BLaER1 (cell line): ENCODE data around the gene KRTAP10-7.
"Not testable (repeated sequence)": the region's sequence is repeated elsewhere in the genome, so short reads cannot be mapped to it uniquely, and the experiment has no call there.

Source experiments
- H3K27ac ChIP-seq: shearing (Covaris generic); formaldehyde crosslinking; 2 replicates; pipeline ENCODE4 v1.8.1; 2022
- H3K27me3 ChIP-seq: shearing (Covaris generic); formaldehyde crosslinking; 2 replicates; pipeline ENCODE4 v1.8.1; 2022
- H3K36me3 ChIP-seq: shearing (Covaris generic); formaldehyde crosslinking; 2 replicates; pipeline ENCODE4 v1.8.1; 2022
- H3K4me1 ChIP-seq: shearing (Covaris generic); formaldehyde crosslinking; 2 replicates; pipeline ENCODE4 v1.8.1; 2022
- H3K4me2 ChIP-seq: shearing (Covaris generic); formaldehyde crosslinking; 2 replicates; pipeline ENCODE4 v1.8.1; 2022
- H3K4me3 ChIP-seq: shearing (Covaris generic); formaldehyde crosslinking; 2 replicates; pipeline ENCODE4 v1.8.1; 2022
- H3K9ac ChIP-seq: shearing (Covaris generic); formaldehyde crosslinking; 2 replicates; pipeline ENCODE4 v1.8.1; 2022
- H3K9me3 ChIP-seq: shearing (Covaris generic); formaldehyde crosslinking; 2 replicates; pipeline ENCODE4 v1.8.1; 2022
- H4K20me1 ChIP-seq: shearing (Covaris generic); formaldehyde crosslinking; 2 replicates; pipeline ENCODE4 v1.8.1; 2022
- Cebpa-rat ChIP-seq: shearing (Covaris generic); IDR thresholded peaks from 2 replicates; pipeline ENCODE4 v1.8.1; 2022

Gene KRTAP10-7

GRCh38 chr21:44596068-44596725 is 4.2 kb upstream of the KRTAP10-7 start:
- no peaks in the 10 kb centered on the region for H3K9me3 ChIP-seq
- H3K27ac ChIP-seq, result no peak overlapping the region
- no peak overlapping the region for H3K9ac ChIP-seq
- no peak overlapping the region for H3K4me3 ChIP-seq
- H3K27me3 ChIP-seq, result no peaks in the 10 kb centered on the region
- peaks cover 33% of the 10 kb centered on the region for H3K4me1 ChIP-seq
- no peaks in the 10 kb centered on the region for H3K36me3 ChIP-seq
- TF ChIP-seq Cebpa-rat, result no peak
- no peak overlapping the region for H3K4me2 ChIP-seq
- H4K20me1 ChIP-seq, result no peaks in the 10 kb centered on the region

DNA sequence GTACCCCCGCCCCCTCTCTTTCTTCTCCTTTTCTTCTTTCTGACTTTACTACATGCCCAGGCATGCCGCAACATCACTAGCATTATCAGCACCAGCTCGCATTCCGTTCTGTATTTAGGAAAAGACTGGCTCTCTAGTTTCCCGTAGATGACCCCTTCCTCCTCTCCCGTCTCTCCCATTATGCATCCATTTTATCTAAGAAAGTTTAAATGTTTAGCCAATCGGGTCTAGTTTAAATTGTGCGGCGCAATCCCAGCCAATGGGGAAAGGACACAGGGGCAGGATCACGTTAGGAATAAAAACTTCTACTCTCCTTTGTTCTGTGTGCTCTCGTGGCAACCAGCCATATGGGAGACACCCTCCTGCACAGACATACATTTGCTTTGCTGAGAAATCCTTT is 2.3 kb upstream of the KRTAP10-7 start:
- H3K36me3 ChIP-seq, result no peaks in the 10 kb centered on the region
- no peak overlapping the region for H3K27ac ChIP-seq
- no peak overlapping the region for H3K4me3 ChIP-seq
- no peak overlapping the region for H3K4me2 ChIP-seq
- H3K4me1 ChIP-seq, result peaks cover 24% of the 10 kb centered on the region
- no peak for TF ChIP-seq Cebpa-rat
- no peak overlapping the region for H3K9ac ChIP-seq
- no peaks in the 10 kb centered on the region for H4K20me1 ChIP-seq
- no peaks in the 10 kb centered on the region for H3K9me3 ChIP-seq
- H3K27me3 ChIP-seq, result no peaks in the 10 kb centered on the region

- Histone ChIP-seq H3K4me2 (no peak overlapping the region), H3K4me3 (no peak overlapping the region)
- TF ChIP-seq Cebpa-rat, result no peak
These were observed 950 bp upstream of the KRTAP10-7 start for GRCh38 chr21:44599264-44600029.

DNA sequence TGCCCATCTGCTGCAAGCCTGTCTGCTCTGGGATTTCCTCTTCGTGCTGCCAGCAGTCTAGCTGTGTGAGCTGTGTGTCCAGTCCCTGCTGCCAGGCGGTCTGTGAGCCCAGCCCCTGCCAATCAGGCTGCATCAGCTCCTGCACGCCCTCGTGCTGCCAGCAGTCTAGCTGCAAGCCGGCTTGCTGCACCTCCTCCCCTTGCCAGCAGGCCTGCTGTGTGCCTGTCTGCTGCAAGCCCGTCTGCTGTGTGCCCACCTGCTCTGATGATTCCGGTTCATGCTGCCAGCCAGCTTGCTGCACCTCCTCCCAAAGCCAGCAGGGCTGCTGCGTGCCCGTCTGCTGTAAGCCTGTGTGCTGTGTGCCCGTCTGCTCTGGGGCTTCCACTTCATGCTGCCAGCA is 694 bp downstream of the KRTAP10-7 start:
- H3K4me3 ChIP-seq, result not testable (repeated sequence)

More at GRCh38 chr21:44599264-44600029, 950 bp upstream of the KRTAP10-7 start:
- Histone ChIP-seq H3K9me3 (peaks cover 7% of the 10 kb centered on the region), H4K20me1 (no peaks in the 10 kb centered on the region), H3K27me3 (no peaks in the 10 kb centered on the region), H3K36me3 (no peaks in the 10 kb centered on the region), H3K9ac (no peak overlapping the region), H3K27ac (no peak overlapping the region), H3K4me1 (peaks cover 10% of the 10 kb centered on the region)

DNA sequence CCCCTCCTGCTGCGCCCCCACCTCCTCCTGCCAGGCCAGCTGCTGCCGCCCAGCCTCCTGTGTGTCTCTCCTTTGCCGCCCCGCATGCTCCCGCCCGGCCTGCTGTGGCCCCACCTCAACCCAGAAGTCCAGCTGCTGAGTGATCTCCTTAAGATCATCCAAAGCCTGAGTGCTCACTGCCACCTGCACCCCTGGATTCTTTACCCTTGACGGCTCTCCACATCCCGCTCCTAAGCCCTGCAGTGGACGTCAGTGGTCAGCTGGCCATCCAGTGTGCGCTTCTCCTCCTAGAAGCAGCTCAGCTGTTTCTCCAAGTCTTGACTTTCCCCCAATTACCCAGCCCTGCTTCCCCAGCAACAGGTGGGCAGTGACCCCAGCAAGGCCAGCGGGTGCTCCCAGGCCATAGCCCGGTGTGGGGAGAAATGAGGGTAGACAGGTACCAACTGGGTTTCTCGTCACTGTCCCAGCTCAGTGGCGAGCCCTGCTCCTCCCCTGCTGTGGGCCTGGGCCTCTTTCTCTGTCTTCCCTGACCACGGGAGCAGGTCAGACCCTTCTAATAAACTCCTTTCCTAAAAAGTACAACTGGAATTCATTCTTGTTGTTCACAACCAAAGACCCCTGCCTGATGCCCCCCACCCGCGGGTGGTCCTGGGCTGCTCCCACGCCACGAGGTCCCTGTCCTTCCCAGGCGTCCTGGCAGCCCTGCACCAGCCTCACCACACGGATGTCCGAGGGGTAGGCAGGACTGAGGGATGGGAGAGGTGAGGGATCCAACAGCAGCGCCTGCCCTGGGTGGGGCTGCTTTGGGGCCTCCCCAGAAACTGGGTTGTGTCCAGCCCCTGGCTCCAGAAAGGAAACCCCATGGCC is 1.4 kb downstream of the KRTAP10-7 start:
- Histone ChIP-seq H3K4me2 (no peak overlapping the region), H3K36me3 (no peaks in the 10 kb centered on the region), H3K4me1 (no peaks in the 10 kb centered on the region), H4K20me1 (no peaks in the 10 kb centered on the region), H3K4me3 (no peak overlapping the region), H3K9me3 (peaks cover 11% of the 10 kb centered on the region), H3K27ac (no peak overlapping the region), H3K27me3 (no peaks in the 10 kb centered on the region), H3K9ac (no peak overlapping the region)
- no peak for TF ChIP-seq Cebpa-rat

More for the DNA sequence above, 694 bp downstream of the KRTAP10-7 start:
- not testable (repeated sequence) for H3K36me3 ChIP-seq, H4K20me1 ChIP-seq, H3K4me1 ChIP-seq, H3K4me2 ChIP-seq, H3K9ac ChIP-seq, H3K27ac ChIP-seq, H3K27me3 ChIP-seq
- H3K9me3 ChIP-seq, result peaks cover 11% of the 10 kb centered on the region

GRCh38 chr21:44602463-44602850 is 2.1 kb downstream of the KRTAP10-7 start:
- H3K27ac ChIP-seq, result no peak overlapping the region
- no peak overlapping the region for H3K4me2 ChIP-seq
- TF ChIP-seq Cebpa-rat, result no peak
- H3K27me3 ChIP-seq, result no peaks in the 10 kb centered on the region
- no peaks in the 10 kb centered on the region for H3K4me1 ChIP-seq
- H3K36me3 ChIP-seq, result no peaks in the 10 kb centered on the region
- peaks cover 11% of the 10 kb centered on the region for H3K9me3 ChIP-seq
- H3K9ac ChIP-seq, result no peak overlapping the region
- no peaks in the 10 kb centered on the region for H4K20me1 ChIP-seq
- no peak overlapping the region for H3K4me3 ChIP-seq

DNA sequence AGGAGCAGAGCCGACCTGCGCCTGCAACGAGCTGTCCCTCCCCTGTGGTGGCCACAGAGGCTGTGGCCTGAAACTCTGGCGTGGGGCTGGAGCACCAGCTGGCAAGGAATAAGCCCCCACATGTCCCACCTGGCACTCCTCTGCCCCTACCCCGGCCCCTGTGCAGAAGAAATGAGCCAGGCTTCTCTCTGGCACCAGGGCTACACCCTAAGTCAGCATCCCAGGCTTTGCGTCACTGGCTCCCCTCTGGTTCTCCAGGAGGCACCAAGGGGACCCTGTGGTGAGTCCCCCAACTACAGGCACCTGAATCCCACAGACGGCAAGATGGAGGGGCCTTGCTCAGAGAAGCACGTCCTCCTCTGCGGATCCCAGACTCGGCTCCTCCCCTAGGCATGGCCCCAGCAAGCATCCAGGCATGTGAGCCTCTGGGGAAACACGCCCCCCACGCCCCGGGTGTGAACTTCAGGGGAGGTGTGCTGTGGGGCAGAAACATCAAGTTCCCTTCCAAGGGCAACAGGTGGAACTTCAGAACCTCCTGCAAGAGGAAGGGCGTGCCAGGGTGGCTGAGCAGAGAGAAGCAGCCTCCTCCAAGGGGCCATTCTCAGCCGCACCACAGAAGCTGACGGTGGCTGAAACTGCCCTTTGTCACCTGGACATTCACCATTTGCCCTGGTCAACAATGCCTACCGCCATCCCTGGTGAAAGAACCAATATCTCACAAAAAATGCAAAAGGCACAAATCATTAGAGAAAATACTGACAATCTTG is 2.9 kb downstream of the KRTAP10-7 start:
- no peaks in the 10 kb centered on the region for H3K36me3 ChIP-seq
- no peak overlapping the region for H3K4me3 ChIP-seq
- peaks cover 11% of the 10 kb centered on the region for H3K9me3 ChIP-seq
- H3K27ac ChIP-seq, result no peak overlapping the region
- no peaks in the 10 kb centered on the region for H3K27me3 ChIP-seq
- H3K4me2 ChIP-seq, result no peak overlapping the region
- no peaks in the 10 kb centered on the region for H4K20me1 ChIP-seq
- H3K9ac ChIP-seq, result no peak overlapping the region
- TF ChIP-seq Cebpa-rat, result no peak
- no peaks in the 10 kb centered on the region for H3K4me1 ChIP-seq

GRCh38 chr21:44603911-44604310 is 3.5 kb downstream of the KRTAP10-7 start:
- no peak overlapping the region for H3K27ac ChIP-seq
- no peak for TF ChIP-seq Cebpa-rat
- H3K4me2 ChIP-seq, result no peak overlapping the region
- H3K27me3 ChIP-seq, result no peaks in the 10 kb centered on the region
- H3K9me3 ChIP-seq, result peaks cover 12% of the 10 kb centered on the region
- no peak overlapping the region for H3K9ac ChIP-seq
- no peaks in the 10 kb centered on the region for H3K36me3 ChIP-seq
- no peaks in the 10 kb centered on the region for H3K4me1 ChIP-seq
- no peak overlapping the region for H3K4me3 ChIP-seq
- H4K20me1 ChIP-seq, result no peaks in the 10 kb centered on the region

GRCh38 chr21:44606495-44606894 is 6.1 kb downstream of the KRTAP10-7 start:
- no peaks in the 10 kb centered on the region for H3K4me1 ChIP-seq
- H3K9ac ChIP-seq, result no peak overlapping the region
- H3K9me3 ChIP-seq, result peaks cover 38% of the 10 kb centered on the region
- H3K4me3 ChIP-seq, result no peak overlapping the region
- H4K20me1 ChIP-seq, result no peaks in the 10 kb centered on the region
- H3K27ac ChIP-seq, result no peak overlapping the region
- no peak for TF ChIP-seq Cebpa-rat
- H3K36me3 ChIP-seq, result no peaks in the 10 kb centered on the region
- no peak overlapping the region for H3K4me2 ChIP-seq
- H3K27me3 ChIP-seq, result no peaks in the 10 kb centered on the region
